HG03045 (cell line): Measurements from ENCODE around the gene BMPR2.
"Not testable (repeated sequence)": the region's sequence is repeated elsewhere in the genome, so short reads cannot be mapped to it uniquely, and the experiment has no call there.

Experiments used
- ATAC-seq: cut with Tn5 transposase; IDR thresholded peaks from one replicate; pipeline ENCODE4 v1.9.1; 2021; ENCODE audit warnings: mild to moderate bottlenecking, moderate library complexity; ENCODE audit not compliant: unreplicated experiment

Gene BMPR2

DNA sequence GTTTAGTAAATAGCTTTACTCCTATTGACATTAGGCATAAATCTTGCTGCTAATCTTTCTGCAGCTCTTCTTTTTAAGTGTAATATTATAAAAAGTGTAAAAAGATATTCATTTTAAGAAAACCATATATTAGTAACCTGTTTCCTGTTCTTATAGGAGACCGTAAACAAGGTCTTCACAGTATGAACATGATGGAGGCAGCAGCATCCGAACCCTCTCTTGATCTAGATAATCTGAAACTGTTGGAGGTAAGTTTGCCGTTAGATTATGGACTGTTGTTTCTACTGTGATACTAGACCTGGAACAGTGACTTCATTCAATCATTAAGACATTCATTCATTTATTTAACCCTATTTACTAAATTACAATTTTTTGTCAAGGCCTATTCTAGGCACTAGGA is 138.6 kb downstream of the BMPR2 start:
- no peak for ATAC-seq

DNA sequence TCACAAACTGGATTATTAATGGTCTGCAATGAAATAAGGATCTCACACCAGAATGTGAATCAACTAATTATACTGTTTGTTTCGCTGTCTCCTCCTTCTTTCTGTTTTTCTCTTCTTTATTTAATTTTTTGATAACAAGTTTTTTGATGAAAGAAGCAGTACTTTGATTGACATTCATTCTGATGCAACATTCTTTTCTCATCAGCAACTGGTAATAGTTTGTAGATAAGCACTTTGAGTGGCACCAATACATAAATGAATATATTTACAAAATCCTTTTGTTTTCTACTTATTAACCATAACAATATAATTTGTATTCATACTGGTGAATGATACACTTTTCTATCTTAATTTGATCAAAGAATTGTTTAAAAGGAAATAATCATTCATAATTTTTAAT is 143.3 kb downstream of the BMPR2 start:
- ATAC-seq = no peak

DNA sequence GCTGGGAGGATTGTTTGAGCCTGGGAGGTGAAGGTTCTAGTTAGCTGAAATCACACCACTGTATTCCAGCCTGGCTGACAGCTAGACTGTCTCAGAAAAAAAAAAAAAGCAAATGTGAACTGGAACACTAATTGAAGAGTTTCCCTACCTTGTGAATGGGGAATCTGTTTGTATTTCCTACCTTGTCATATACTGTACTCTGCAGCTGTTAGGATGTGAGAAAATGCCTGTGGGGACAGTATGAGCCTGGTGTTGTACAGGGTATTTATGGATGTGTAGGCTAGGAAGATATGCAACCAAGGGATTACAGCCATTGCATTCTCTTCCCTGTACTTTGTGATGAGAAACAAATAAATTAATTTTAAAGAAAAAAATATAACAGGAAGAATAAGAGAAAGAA is 145.3 kb downstream of the BMPR2 start:
- ATAC-seq = no peak

DNA sequence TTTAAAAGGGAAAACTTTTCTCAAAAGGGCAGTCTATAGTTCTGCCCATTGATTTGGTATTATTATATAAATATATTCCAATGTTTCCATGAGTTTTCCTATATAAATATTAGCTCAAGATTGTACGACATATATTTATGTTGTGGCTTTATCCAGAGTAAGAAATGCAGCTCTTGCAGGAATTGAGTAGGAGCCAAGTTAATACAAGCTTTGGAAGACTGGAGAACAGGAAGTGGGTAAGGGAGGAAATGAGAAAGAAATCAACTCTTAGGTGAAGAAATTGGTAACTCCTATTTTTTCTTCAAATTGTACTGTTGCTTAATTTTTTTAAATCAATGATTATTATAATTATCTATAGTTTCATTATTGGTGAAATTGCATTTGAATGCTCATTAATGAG is 153.3 kb downstream of the BMPR2 start:
- ATAC-seq = no peak

DNA sequence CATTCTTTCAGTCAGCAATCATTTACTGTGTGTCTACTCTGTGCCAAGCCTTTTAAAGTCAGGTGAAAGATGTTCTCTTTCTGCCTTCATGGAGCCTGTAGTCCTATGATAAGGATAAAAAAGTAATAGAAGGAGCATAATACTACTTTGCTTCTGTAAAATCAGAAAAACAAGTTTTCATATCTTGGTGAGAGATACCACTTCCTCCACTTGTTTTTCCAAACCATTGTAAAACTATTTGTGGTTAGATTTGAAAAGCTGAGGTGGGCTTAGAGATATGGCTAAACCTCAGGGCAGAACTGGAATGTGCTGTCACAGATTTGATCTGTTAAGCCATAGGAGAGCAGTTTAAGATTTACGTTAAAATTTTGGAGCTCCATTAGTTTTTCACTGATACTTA is 153.9 kb downstream of the BMPR2 start:
- no peak for ATAC-seq

GRCh38 chr2:202535290-202535689 is 159.2 kb downstream of the BMPR2 start:
- ATAC-seq = not testable (repeated sequence)

DNA sequence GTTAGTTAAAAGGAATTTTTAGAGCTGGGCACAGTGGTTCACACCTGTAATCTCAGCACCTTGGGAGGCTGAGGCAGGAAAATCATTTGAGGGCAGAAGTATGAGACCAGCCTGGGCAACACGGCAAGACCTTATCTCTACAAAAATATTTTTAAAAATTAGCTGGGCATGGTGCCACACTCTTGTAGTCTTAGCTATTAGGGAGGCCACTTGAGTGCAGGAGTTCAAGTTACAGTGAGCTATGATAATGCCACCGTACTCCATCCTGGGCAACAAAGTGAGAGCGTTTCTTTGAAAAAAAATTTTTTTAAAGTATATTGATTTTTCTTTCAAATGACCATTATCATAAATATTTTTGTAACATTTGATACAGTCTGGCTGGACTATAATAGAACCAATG is 165.0 kb downstream of the BMPR2 start:
- no peak for ATAC-seq

DNA sequence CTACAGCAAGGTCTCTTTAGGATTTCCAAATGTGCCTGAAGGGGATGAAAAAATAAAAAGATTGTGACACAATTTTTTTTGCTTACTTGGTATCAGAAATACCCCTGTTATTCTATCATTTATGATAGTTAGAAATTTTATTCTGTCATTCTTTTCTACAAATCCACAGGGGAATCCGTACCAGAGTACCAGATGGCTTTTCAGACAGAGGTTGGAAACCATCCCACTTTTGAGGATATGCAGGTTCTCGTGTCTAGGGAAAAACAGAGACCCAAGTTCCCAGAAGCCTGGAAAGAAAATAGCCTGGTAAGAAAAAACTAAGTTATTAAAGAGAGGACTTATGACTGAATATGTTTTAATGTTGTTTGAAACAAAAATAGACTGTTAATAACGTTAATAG is 166.0 kb downstream of the BMPR2 start:
- no peak for ATAC-seq

- ATAC-seq = no peak
Measured at GRCh38 chr2:202545523-202545922, 169.4 kb downstream of the BMPR2 start.

DNA sequence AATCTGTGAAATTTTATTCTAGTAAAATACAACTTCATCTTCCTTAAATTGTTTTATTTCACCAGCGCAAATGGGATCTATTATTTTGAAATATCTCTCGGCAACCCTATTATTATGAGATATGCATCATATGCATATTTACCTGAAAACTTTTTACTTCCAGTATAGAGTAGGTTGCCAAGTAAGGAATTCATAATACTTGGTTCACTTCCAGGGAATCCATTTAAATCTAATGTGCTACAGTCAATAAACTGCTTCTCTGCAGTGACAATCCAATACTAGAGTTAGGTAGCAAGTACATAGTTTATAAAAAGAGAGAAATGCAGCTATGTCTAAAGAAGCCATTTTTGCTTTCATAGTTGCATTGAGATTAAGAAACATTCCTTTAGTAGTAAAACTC is 169.8 kb downstream of the BMPR2 start:
- ATAC-seq = no peak

DNA sequence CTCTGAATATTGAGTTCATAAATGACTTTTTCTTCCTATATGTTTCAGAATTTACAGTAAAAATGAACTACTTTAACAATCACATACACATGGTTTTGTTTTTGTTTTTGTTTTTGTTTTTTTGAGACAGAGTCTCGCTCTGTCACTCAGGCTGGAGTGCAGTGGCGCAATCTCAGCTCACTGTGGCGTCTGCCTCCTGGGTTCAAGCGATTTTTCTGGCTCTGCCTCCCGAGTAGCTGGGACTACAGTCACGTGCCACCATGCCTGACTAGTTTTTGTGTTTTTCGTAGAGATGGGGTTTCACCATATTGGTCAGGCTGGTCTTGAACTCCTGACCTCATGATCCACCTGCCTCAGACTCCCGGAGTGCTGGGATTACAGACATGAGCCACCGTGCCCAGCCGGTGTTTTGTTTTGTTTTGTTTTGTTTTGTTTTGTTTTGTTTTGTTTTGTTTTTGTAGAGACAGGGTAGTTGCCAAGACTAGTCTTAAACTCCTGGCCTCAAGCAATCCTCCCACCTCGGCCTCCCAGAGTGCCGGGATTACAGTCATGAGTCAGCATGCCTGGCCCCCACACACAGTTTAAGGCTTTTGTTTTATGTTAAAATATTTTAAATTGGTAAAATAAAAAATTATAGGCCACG is 170.5 kb downstream of the BMPR2 start:
- ATAC-seq = not testable (repeated sequence)

GRCh38 chr2:202548240-202548639 is 172.1 kb downstream of the BMPR2 start:
- ATAC-seq = no peak

- ATAC-seq = not testable (repeated sequence)
Measured at GRCh38 chr2:202551000-202551399, 174.9 kb downstream of the BMPR2 start.

DNA sequence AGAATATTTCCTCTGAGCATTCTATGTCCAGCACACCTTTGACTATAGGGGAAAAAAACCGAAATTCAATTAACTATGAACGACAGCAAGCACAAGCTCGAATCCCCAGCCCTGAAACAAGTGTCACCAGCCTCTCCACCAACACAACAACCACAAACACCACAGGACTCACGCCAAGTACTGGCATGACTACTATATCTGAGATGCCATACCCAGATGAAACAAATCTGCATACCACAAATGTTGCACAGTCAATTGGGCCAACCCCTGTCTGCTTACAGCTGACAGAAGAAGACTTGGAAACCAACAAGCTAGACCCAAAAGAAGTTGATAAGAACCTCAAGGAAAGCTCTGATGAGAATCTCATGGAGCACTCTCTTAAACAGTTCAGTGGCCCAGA is 179.2 kb downstream of the BMPR2 start:
- no peak for ATAC-seq

- ATAC-seq = no peak
Measured at GRCh38 chr2:202560200-202560599, 184.1 kb downstream of the BMPR2 start.

DNA sequence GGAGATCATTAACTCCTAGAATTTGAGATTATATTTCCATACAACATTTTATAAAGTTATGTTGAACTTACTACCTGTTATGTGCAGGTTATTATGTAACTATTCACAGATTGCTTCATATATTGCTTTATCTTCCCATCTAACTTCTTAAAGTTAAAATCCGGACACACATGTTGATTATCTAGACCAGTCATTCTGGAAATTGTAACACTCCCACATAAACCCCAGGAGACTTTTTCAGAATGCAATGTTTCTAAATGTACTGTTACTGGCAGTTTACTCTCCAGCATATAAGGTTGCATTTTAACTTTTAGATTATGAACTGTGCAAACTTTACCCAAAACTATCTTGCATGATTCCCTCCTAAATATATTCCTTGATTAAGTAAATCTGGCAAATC is 188.1 kb downstream of the BMPR2 start:
- no peak for ATAC-seq

DNA sequence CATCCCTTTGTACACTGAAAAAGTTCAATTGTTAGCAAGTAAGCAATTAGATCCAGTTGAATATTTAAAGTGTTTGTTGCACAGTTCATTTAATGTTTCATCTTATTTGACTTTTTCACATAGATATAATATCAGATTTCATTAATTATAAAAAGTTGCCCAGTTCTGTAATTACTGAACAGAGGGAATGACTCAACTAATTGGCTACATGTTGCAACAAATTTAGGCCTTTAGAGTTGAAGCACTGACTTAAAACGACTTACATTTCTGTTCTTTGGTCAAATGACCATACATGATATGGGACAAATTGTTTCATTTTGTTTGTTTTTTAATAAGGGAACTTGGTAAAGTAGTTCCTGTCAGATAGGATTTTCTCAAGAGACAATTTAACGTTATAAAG is 190.2 kb downstream of the BMPR2 start:
- no peak for ATAC-seq

- no peak for ATAC-seq
Measured at GRCh38 chr2:202574541-202574940, 198.4 kb downstream of the BMPR2 start.

- ATAC-seq = not testable (repeated sequence)
Measured at GRCh38 chr2:202575194-202575593, 199.1 kb downstream of the BMPR2 start.

DNA sequence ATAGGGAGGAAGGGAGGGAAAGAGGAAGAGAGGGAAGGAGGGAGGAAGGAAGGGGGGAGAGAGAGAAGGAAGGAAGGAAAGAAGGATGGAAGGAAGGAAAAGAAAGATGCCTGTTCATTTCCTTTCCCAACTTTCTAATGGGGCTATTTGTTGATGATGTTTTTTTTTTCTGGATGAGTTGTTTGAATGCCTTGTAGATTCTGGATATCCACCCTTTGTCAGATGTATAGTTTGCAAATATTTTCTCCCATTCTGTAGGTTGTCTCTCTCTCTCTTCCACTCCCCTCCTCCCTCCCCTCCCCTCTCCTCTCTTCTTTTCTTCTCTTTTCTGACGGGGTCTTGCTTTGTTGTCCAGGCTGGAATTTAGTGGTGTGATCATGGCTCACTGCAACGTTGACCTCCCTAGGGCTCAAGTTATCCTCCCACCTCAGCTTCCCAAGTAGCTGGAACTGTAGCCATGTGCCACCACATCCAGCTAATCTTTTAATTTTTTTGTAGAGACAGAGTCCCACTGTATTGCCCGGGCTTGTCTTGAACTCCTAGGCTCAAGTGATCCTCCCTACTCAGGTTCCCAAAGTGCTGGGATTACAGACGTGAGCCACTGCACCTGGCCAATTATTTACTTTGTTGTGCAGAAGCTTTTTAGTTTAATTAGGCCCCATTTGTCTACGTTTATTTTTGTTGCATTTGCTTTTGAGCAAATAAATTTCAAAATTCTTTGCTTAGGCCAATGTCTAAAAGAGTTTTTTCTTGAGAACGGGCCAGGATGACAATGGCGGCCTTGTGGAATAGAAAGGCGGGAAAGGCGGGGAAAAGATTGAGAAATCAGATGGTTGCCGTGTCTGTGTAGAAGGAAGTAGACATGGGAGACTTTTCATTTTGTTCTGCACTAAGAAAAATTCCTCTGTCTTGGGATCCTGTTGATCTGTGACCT is 201.4 kb downstream of the BMPR2 start:
- no peak for ATAC-seq

DNA sequence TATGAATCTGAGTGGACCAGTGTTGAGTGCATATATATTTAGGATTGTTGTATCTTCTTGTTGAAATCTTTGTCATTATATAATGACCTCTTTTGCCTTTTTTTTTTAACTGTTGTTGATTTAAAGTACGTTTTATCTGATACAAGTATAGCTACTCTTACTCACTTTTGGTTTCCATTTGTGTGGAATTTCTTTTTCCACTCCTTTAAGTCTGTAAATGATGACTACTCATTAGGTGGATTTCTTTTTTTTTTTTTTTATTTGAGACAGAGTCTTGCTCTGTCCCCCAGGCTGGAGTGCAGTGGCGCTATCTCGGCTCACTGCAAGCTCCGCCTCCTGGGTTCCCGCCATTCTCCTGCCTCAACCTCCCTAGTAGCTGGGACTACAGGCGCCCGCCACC is 206.7 kb downstream of the BMPR2 start:
- ATAC-seq = not testable (repeated sequence)

- ATAC-seq = no peak
Measured at GRCh38 chr2:202583709-202584219, 207.6 kb downstream of the BMPR2 start.
